CD14-positive monocyte (primary cell): ENCODE results near the gene DIAPH2. TPM values are rescaled to one million over a fixed set of nuclear protein-coding genes. Genes with fewer than 3 reads are reported as not detected.

Experiments
- DNase-seq, 3 donors: peaks; one replicate each; pipeline ENCODE4 v3.0.0-alpha.2; 2011 to 2022
- H2AFZ ChIP-seq: 2 replicates; pipeline ENCODE4 v1.6.0; 2012; ENCODE audit warnings: mild to moderate bottlenecking, low read depth, low read length, inconsistent platforms; ENCODE audit not compliant: insufficient read depth, poor library complexity, severe bottlenecking
- H3K27ac ChIP-seq, 2 donors: 1 replicate in 1 of 2; 2 replicates in 1 of 2; pipeline ENCODE4 v1.5.1; 2012 to 2013; ENCODE audit warnings: low read length in 2 of 2, control low read depth in 1 of 2, inconsistent platforms in 1 of 2, low read depth in 1 of 2, mild to moderate bottlenecking in 1 of 2
- H3K27me3 ChIP-seq, 2 donors: one replicate each; pipeline versions ENCODE4 v1.6.0 to v1.6.1; 2011 to 2013; ENCODE audit warnings: low read length in 2 of 2; ENCODE audit not compliant: control insufficient read depth in 2 of 2, insufficient read depth in 2 of 2
- H3K36me3 ChIP-seq, 2 donors: replicated peaks in 1 of 2; 1 replicate in 1 of 2; 2 replicates in 1 of 2; pipeline versions ENCODE4 v1.5.1 to v1.6.1; 2012 to 2013; ENCODE audit warnings: low read length in 2 of 2, control low read depth in 1 of 2, inconsistent platforms in 1 of 2, mild to moderate bottlenecking in 1 of 2; ENCODE audit not compliant: insufficient read depth in 2 of 2, control insufficient read depth in 1 of 2
- H3K4me1 ChIP-seq, 2 donors: 1 replicate in 1 of 2; 2 replicates in 1 of 2; pipeline versions ENCODE4 v1.5.1 to v1.6.1; 2012 to 2013; ENCODE audit warnings: low read length in 2 of 2, control low read depth in 1 of 2, inconsistent platforms in 1 of 2, mild to moderate bottlenecking in 1 of 2, moderate library complexity in 1 of 2; ENCODE audit not compliant: insufficient read depth in 2 of 2, control insufficient read depth in 1 of 2
- H3K4me2 ChIP-seq: replicated peaks from 2 replicates; pipeline ENCODE3; 2012; ENCODE audit warnings: low read length, moderate library complexity, mild to moderate bottlenecking; ENCODE audit not compliant: poor library complexity, severe bottlenecking; ENCODE audit errors: extremely low read depth
- H3K4me3 ChIP-seq, 3 experiments: fragments of 200-600 bp in 1 of 3; sonication (generic) in 1 of 3; replicated peaks in 1 of 3; 1 replicate in 2 of 3; 2 replicates in 1 of 3; pipeline ENCODE4 v1.5.1; 2011 to 2013; ENCODE audit warnings: low read length in 3 of 3, mild to moderate bottlenecking in 3 of 3, control low read depth in 2 of 3, low read depth in 2 of 3, inconsistent platforms in 1 of 3, moderate library complexity in 1 of 3
- H3K79me2 ChIP-seq: 2 replicates; pipeline ENCODE4 v1.6.0; 2012; ENCODE audit warnings: mild to moderate bottlenecking, control low read depth, inconsistent platforms, low read length, moderate library complexity; ENCODE audit not compliant: insufficient read depth
- H3K9ac ChIP-seq: 2 replicates; pipeline ENCODE4 v1.6.0; 2017; ENCODE audit warnings: low read length, mild to moderate bottlenecking; ENCODE audit not compliant: insufficient read depth, poor library complexity, severe bottlenecking
- H3K9me3 ChIP-seq, 2 donors: replicated peaks in 1 of 2; 1 replicate in 1 of 2; 2 replicates in 1 of 2; pipeline versions ENCODE4 v1.5.1 to v1.6.1; 2012 to 2013; ENCODE audit warnings: low read length in 2 of 2, control low read depth in 1 of 2; ENCODE audit not compliant: control insufficient read depth in 1 of 2, insufficient read depth in 1 of 2
- H4K20me1 ChIP-seq: 2 replicates; pipeline ENCODE4 v1.6.0; 2012; ENCODE audit warnings: mild to moderate bottlenecking, low read length, control low read depth, moderate library complexity; ENCODE audit not compliant: insufficient read depth
- H3K27ac Mint-ChIP-seq, 7 donors: one replicate each; pipeline ENCODE4 v1.8.0; 2020; ENCODE audit warnings: mild to moderate bottlenecking in 7 of 7, mixed read lengths in 7 of 7, moderate library complexity in 6 of 7, inconsistent platforms in 2 of 7
- H3K27me3 Mint-ChIP-seq, 3 donors: one replicate each; pipeline ENCODE4 v1.8.0; 2021 to 2022; ENCODE audit warnings: low read depth in 3 of 3, mild to moderate bottlenecking in 3 of 3, mixed read lengths in 3 of 3, moderate library complexity in 3 of 3, inconsistent platforms in 1 of 3
- H3K36me3 Mint-ChIP-seq, 2 donors: one replicate each; pipeline ENCODE4 v1.8.0; 2020; ENCODE audit warnings: mixed read lengths in 2 of 2, inconsistent platforms in 1 of 2, mild to moderate bottlenecking in 1 of 2
- H3K4me1 Mint-ChIP-seq: one replicate; pipeline ENCODE4 v1.8.0; 2020; ENCODE audit warnings: mild to moderate bottlenecking, mixed read lengths
- H3K4me3 Mint-ChIP-seq, 2 donors: one replicate each; pipeline ENCODE4 v1.8.0; 2020; ENCODE audit warnings: mild to moderate bottlenecking in 2 of 2, mixed read lengths in 2 of 2, moderate library complexity in 1 of 2
- H3K9me3 Mint-ChIP-seq, 7 donors: one replicate each; pipeline ENCODE4 v1.8.0; 2020 to 2022; ENCODE audit warnings: mixed read lengths in 7 of 7, mild to moderate bottlenecking in 6 of 7, moderate library complexity in 6 of 7, inconsistent platforms in 2 of 7
- CTCF ChIP-seq: fragments of 200-600 bp; IDR thresholded peaks from one replicate; pipeline ENCODE4 v1.8.0; 2022; ENCODE audit warnings: antibody characterized with exemption, mild to moderate bottlenecking
- WGBS: methylation state at CpG from one replicate; pipeline ENCODE4 v1.1.5; 2013; ENCODE audit warnings: missing lambda C conversion rate; ENCODE audit not compliant: insufficient coverage; 5-methylcytosine and 5-hydroxymethylcytosine counted together
- intact Hi-C, 2 donors: fragments of 100-400 bp; cut with micrococcal nuclease; formaldehyde crosslinking; loops; one replicate each; pipeline versions ENCODE4 v1.15.0 to v1.15.1; 2023
- polyA plus RNA-seq, 3 donors: library from polyadenylated mRNA; depleted of rRNA in 1 of 3; unstranded in 2 of 3; stranded (reverse) in 1 of 3; fragments of 300-500 nt in 2 of 3; fragments of >200 nt in 1 of 3; fragmentation: Illumina TruSeq in 2 of 3; gene quantifications; 1 replicate in 2 of 3; 2 replicates in 1 of 3; pipeline ENCODE4 v1.2.3, GENCODE V29; 2012 to 2021

Gene DIAPH2
- polyA plus RNA-seq, 3 donors, result 9.5 to 20.5 (median 11.4) TPM

GRCh38 chrX:96715481-96715880 is 30.8 kb downstream of the DIAPH2 start:
- H2AFZ ChIP-seq, result no peak overlapping the region
- intact Hi-C loops, result no loop called here

GRCh38 chrX:96719161-96719875 is 34.7 kb downstream of the DIAPH2 start:
- no peaks in the 10 kb centered on the region for H3K36me3 ChIP-seq
- no peak overlapping the region for H2AFZ ChIP-seq
- peaks cover 31% of the 10 kb centered on the region for H4K20me1 ChIP-seq
- H3K4me3 Mint-ChIP-seq, result no peak overlapping the region
- WGBS, result no CpG with 5 or more reads among the region's 5 CpGs
- DNase-seq, result no peak
- peaks cover 0 to 2% of the 10 kb centered on the region in 2 donors for H3K36me3 Mint-ChIP-seq
- no peak overlapping the region for H3K4me2 ChIP-seq
- peak overlapping the region in 1 of 7 donors; percentile 63 for H3K27ac Mint-ChIP-seq
- H3K9ac ChIP-seq, result no peak overlapping the region
- no peak overlapping the region for H3K4me3 ChIP-seq
- H3K27me3 Mint-ChIP-seq, result no peaks in the 10 kb centered on the region
- TF ChIP-seq CTCF, result no peak
- peaks cover 22 to 25% of the 10 kb centered on the region in 2 donors for H3K4me1 ChIP-seq
- intact Hi-C loops, result no loop called here
- H3K79me2 ChIP-seq, result peaks cover 91% of the 10 kb centered on the region
- peaks cover 0 to 3% (median 0%) of the 10 kb centered on the region in 7 donors for H3K9me3 Mint-ChIP-seq
- no peak overlapping the region for H3K27ac ChIP-seq
- no peaks in the 10 kb centered on the region for H3K9me3 ChIP-seq
- H3K4me1 Mint-ChIP-seq, result peaks cover 29% of the 10 kb centered on the region
- H3K27me3 ChIP-seq, result no peaks in the 10 kb centered on the region

More at GRCh38 chrX:96715481-96715880, 30.8 kb downstream of the DIAPH2 start:
- Mint-ChIP-seq H3K4me1 (peaks cover 29% of the 10 kb centered on the region), H3K27me3 (peaks cover 0 to 3% (median 0%) of the 10 kb centered on the region in 3 donors), H3K27ac (peak overlapping the region in 2 of 7 donors; percentile 2 to 46), H3K36me3 (peaks cover 0 to 2% of the 10 kb centered on the region in 2 donors), H3K4me3 (no peak overlapping the region), H3K9me3 (no peaks in the 10 kb centered on the region)
- Histone ChIP-seq H3K4me2 (no peak overlapping the region), H3K9me3 (no peaks in the 10 kb centered on the region), H3K4me1 (peaks cover 7 to 8% of the 10 kb centered on the region in 2 donors), H3K79me2 (peaks cover 94% of the 10 kb centered on the region), H3K9ac (no peak overlapping the region), H3K4me3 (no peak overlapping the region), H4K20me1 (peaks cover 42% of the 10 kb centered on the region), H3K27me3 (no peaks in the 10 kb centered on the region), H3K27ac (no peak overlapping the region), H3K36me3 (no peaks in the 10 kb centered on the region)
- WGBS, result no CpG with 5 or more reads among the region's 3 CpGs
- DNase-seq, result no peak
- TF ChIP-seq CTCF, result no peak
